NB4 (cell line): ENCODE measurements around the gene VAV2.

Experiments used
- DNase-seq: peaks from one replicate; pipeline ENCODE4 v3.0.0; 2010; ENCODE audit warnings: low read depth
- H3K4me3 ChIP-seq: one replicate; pipeline ENCODE4 v1.5.1; 2011; ENCODE audit warnings: mild to moderate bottlenecking, low read depth, low read length, moderate library complexity
- MYC ChIP-seq: IDR thresholded peaks from 2 replicates; pipeline ENCODE4 v1.6.1; 2011; ENCODE audit warnings: low read depth, low read length
- POLR2A ChIP-seq: IDR thresholded peaks from 2 replicates; pipeline ENCODE4 v1.6.1; 2011; ENCODE audit warnings: mild to moderate bottlenecking; ENCODE audit not compliant: insufficient read length; ENCODE audit errors: extremely low read depth
- TF ChIP-seq, protein P1 (sequence below): IDR thresholded peaks from one replicate; pipeline ENCODE4 v1.5.1; 2012; ENCODE audit warnings: low read depth, low read length
- TF ChIP-seq, protein P2 (sequence below): IDR thresholded peaks from 2 replicates; pipeline ENCODE4 v1.6.1; 2011; ENCODE audit warnings: low read depth, low read length

VAV2 gene

DNA sequence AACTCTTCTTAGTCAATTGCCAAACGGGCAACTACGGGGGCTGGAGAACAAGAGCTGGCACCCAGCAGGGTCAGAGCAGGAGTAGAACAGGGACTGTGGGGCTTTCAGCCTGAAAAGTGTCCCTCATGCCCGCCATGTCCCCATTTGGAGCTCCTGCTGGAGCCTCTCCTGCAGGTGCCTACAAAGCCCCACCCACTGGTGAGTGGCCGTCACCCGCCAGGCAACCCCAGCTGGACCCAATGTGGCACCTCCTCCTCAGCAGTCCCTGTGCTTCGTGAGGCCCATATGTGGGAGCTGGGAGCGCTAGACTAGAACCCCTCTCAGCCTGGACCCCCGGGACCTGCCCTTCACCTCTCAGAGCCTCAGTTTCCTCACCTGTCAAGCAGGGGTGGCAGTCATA is 40.9 kb downstream of the VAV2 start:
- H3K4me3 ChIP-seq = no peak overlapping the region
- DNase-seq = no peak
- TF ChIP-seq POLR2A = no peak
- TF ChIP-seq MYC = no peak
- TF ChIP-seq, protein P1, sequence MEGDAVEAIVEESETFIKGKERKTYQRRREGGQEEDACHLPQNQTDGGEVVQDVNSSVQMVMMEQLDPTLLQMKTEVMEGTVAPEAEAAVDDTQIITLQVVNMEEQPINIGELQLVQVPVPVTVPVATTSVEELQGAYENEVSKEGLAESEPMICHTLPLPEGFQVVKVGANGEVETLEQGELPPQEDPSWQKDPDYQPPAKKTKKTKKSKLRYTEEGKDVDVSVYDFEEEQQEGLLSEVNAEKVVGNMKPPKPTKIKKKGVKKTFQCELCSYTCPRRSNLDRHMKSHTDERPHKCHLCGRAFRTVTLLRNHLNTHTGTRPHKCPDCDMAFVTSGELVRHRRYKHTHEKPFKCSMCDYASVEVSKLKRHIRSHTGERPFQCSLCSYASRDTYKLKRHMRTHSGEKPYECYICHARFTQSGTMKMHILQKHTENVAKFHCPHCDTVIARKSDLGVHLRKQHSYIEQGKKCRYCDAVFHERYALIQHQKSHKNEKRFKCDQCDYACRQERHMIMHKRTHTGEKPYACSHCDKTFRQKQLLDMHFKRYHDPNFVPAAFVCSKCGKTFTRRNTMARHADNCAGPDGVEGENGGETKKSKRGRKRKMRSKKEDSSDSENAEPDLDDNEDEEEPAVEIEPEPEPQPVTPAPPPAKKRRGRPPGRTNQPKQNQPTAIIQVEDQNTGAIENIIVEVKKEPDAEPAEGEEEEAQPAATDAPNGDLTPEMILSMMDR = no peak
- TF ChIP-seq, protein P2, sequence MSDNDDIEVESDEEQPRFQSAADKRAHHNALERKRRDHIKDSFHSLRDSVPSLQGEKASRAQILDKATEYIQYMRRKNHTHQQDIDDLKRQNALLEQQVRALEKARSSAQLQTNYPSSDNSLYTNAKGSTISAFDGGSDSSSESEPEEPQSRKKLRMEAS = no peak

DNA sequence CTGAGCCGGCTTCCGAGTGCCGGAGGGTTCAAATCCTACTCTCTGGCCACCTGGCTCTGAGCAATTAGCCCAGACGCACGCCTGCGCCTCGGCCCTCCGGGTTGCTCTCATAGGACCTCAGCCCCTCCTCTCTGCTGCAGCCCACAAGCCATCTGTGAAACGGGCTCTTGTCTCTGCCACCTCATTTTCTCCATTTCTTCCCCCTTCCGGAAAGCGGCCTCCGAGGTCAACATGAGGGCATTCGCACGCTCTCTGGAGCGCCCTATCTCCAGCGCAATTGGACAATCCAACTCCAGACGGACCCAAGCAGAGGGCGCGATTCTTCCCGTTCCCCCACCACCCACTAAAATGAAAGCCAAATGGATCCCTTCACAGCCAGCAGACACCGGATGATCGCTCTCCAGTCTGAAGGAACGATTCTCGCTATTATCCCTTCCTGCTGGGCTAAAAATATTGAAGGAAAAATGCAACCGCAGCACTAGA is 41.5 kb downstream of the VAV2 start:
- DNase-seq = no peak
- no peak overlapping the region for H3K4me3 ChIP-seq
- no peak for TF ChIP-seq POLR2A
- TF ChIP-seq, protein P2 = no peak

DNA sequence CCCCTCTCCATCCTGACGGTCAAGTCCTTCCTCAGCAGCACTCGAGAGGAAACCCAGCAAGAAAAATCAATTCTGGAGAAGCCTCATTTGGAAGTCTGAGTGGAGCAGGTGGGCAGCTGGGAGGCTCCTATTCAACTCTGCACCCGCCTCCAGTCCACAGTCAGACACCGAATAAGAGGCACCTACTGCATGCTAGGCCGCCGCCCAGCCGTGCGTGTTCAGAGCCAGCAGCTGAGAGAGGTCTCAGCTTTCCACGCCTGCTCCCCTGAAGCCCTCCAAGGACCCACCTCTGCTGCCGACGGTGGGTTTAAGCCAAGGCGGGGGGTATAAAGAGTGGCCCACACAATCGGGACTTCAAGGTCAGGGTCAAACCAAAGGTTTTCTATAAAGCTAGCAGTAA is 41.9 kb downstream of the VAV2 start:
- H3K4me3 ChIP-seq = no peak overlapping the region
- DNase-seq = no peak
- TF ChIP-seq POLR2A (no peak), MYC (no peak)
- TF ChIP-seq, protein P2 = no peak
- TF ChIP-seq, protein P1 = no peak

DNA sequence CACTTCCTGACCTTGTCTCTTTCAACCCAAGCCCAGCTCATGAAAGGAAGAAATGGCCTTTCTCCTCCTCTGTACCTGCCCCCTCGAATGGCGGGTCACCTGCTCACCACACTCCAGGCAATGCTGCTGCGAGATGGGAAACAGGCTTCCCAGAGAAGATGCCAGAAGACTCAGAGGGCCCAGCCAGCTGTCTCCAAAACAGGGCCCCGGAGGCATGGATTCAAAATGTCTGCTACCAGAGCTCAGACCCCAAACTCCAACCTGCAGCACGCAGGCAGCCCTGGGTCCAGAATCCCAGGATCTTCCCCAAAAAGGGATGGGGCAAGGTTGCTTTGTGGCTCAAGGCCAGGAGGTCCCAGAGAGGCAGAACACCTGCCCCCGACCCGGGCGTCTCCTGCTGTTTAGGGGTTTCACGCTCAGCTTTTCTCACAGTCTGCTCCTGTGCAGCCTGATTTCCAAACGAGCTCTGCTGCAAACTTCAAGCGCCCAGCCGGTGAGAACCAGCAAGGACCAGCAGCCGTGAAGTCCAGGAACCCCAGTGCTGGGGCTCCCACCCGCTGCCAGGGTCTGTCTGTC is 42.5 kb downstream of the VAV2 start:
- no peak for DNase-seq
- H3K4me3 ChIP-seq = no peak overlapping the region
- TF ChIP-seq MYC = no peak
- TF ChIP-seq, protein P1 = no peak
- no peak for TF ChIP-seq POLR2A
- TF ChIP-seq, protein P2 = no peak

DNA sequence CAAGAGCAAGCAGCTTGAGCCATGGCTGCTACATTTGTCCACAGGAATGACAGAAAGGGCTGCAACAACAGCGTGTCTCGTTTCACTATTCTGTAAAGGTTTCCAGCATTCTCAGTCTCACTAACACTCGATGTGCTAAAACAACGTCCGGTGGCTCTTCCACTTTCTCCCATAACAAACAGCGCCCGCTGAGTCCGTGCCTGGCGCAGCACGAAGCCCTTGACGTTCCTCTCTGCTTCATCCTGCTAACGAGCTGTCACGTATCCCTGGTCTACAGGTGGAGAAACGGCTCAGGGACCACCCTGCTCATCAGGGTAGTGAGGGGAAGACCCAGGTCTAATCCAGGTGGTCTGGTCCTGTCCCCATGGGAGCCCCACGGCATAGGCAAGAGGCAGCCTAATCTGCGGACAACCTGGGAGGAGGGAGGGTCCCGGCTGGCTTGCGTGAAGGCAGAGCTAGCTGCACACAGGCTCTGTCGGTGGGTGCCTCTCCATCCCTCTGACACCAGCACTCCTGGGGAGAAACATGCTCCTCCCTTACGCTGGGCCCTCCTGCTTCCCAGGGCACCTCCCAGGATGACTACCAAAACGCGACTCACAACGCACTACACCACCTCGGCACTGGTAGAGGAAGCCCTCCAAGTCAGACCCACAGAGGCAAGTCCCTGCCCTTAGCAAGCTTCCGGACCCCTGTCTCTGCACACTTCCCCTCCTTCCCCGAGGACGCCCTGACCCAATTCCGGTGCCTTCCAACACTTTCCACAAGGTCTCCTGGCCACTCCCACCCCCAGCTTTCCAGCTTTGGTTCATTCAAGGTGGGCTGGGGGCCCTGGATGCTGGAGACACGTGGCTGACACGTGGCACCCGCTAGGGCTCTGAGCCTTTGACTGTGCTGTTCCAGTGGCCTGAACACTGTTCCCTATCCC is 43.3 kb downstream of the VAV2 start:
- no peak overlapping the region for H3K4me3 ChIP-seq
- DNase-seq = no peak
- no peak for TF ChIP-seq POLR2A
- TF ChIP-seq, protein P2 = no peak
- TF ChIP-seq MYC = no peak
- TF ChIP-seq, protein P1 = no peak

DNA sequence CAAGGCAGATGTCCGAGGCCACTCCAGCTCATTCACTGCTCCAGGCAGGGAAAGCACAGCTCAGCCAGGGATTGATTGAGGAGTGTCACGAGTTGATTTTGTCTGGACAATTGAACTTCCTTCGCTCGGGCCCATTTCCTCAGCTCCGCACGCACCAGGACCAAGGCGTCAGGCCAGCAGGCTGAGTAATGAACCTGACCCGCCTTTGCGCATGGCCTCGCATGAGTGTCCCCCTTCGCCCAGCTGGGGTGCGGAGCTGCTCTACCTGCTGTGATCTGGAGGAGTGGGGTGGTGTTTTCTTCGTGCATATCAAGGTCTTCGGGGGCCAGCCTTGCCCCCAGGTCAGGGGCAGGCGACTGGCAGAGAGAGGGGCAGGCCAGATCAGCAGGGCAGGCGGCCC is 44.0 kb downstream of the VAV2 start:
- H3K4me3 ChIP-seq = no peak overlapping the region
- TF ChIP-seq POLR2A (no peak), MYC (no peak)
- TF ChIP-seq, protein P1 = no peak
- TF ChIP-seq, protein P2 = no peak
- no peak for DNase-seq
